ENCODE results near the gene BRIX1.
"Not testable (repeated sequence)": the region's sequence is repeated elsewhere in the genome, so short reads cannot be mapped to it uniquely, and the experiment has no call there.

BRIX1 gene

GRCh38 chr5:34971655-34972054 is 56.1 kb downstream of the BRIX1 start:
- not testable (repeated sequence) for DNase-seq

Measured in GOT3 (cell line).